CD8-positive, alpha-beta memory T cell (primary cell): ENCODE data around the gene ART4. TPM values are rescaled to one million over a fixed set of nuclear protein-coding genes. Genes with fewer than 3 reads are reported as not detected.

Experiments
- CTCF ChIA-PET: fragments of 350-600 bp; sonication (Branson Sonifier 250); formaldehyde crosslinking; loops from one replicate; lab custom pipeline; 2021; ENCODE audit warnings: antibody characterized with exemption; lab: Charles Lee
- POLR2A ChIA-PET: fragments of 350-600 bp; sonication (Branson Sonifier 250); formaldehyde crosslinking; loops from one replicate; lab custom pipeline; 2021; ENCODE audit warnings: antibody characterized with exemption; lab: Charles Lee
- DNase-seq, 5 donors: peaks; one replicate each; pipeline versions ENCODE4 v3.0.0 to v3.0.0-alpha.2; 2020 to 2022; ENCODE audit warnings: mixed read lengths in 1 of 5
- H3K27ac ChIP-seq: one replicate; pipeline ENCODE4 v1.7.0; 2013; ENCODE audit warnings: low read depth, mild to moderate bottlenecking, low read length, moderate library complexity
- H3K27me3 ChIP-seq: 2 replicates; pipeline ENCODE4 v1.7.0; 2013; ENCODE audit warnings: low read length, mild to moderate bottlenecking; ENCODE audit not compliant: insufficient read depth, poor library complexity, severe bottlenecking
- H3K36me3 ChIP-seq: 2 replicates; pipeline ENCODE4 v1.7.0; 2013; ENCODE audit warnings: mild to moderate bottlenecking, low read length, moderate library complexity; ENCODE audit not compliant: insufficient read depth
- H3K4me1 ChIP-seq: 2 replicates; pipeline ENCODE4 v1.7.0; 2013; ENCODE audit warnings: mild to moderate bottlenecking, low read length, moderate library complexity; ENCODE audit not compliant: insufficient read depth
- H3K4me3 ChIP-seq: 2 replicates; pipeline ENCODE4 v1.7.0; 2013; ENCODE audit warnings: mild to moderate bottlenecking, low read length
- H3K9me3 ChIP-seq: 2 replicates; pipeline ENCODE4 v1.7.0; 2013; ENCODE audit warnings: mild to moderate bottlenecking, low read length
- H3K27ac Mint-ChIP-seq, 8 donors: one replicate each; pipeline ENCODE4 v1.8.0; 2020 to 2021; ENCODE audit warnings: mixed read lengths in 8 of 8, mild to moderate bottlenecking in 6 of 8, inconsistent platforms in 3 of 8, moderate library complexity in 3 of 8
- H3K27me3 Mint-ChIP-seq, 2 donors: one replicate each; pipeline ENCODE4 v1.8.0; 2020 to 2021; ENCODE audit warnings: mixed read lengths in 2 of 2, mild to moderate bottlenecking in 1 of 2, moderate library complexity in 1 of 2
- H3K36me3 Mint-ChIP-seq, 3 donors: one replicate each; pipeline ENCODE4 v1.8.0; 2020 to 2021; ENCODE audit warnings: mixed read lengths in 3 of 3, inconsistent platforms in 1 of 3, mild to moderate bottlenecking in 1 of 3
- H3K4me1 Mint-ChIP-seq, 3 donors: one replicate each; pipeline ENCODE4 v1.8.0; 2020 to 2021; ENCODE audit warnings: mixed read lengths in 3 of 3, inconsistent platforms in 1 of 3, mild to moderate bottlenecking in 1 of 3
- H3K4me3 Mint-ChIP-seq, 7 donors: one replicate each; pipeline ENCODE4 v1.8.0; 2020 to 2021; ENCODE audit warnings: mixed read lengths in 7 of 7, mild to moderate bottlenecking in 6 of 7, moderate library complexity in 4 of 7, inconsistent platforms in 2 of 7
- H3K9me3 Mint-ChIP-seq, 5 donors: one replicate each; pipeline ENCODE4 v1.8.0; 2020 to 2022; ENCODE audit warnings: mixed read lengths in 5 of 5, mild to moderate bottlenecking in 3 of 5, moderate library complexity in 2 of 5, inconsistent platforms in 1 of 5
- polyA plus RNA-seq: library from polyadenylated mRNA; unstranded; fragments of 300-500 nt; fragmentation: Illumina TruSeq; gene quantifications from one replicate; pipeline ENCODE4 v1.2.3, GENCODE V29; 2021
- total RNA-seq, 2 experiments: library from RNA; stranded (reverse); gene quantifications; one replicate each; pipeline ENCODE4 v1.2.3, GENCODE V29; 2021

The ART4 gene
- total and polyA plus RNA-seq, 3 experiments from 2014 or later = not detected

- Mint-ChIP-seq H3K4me3 (no peak overlapping the region), H3K9me3 (no peaks in the 10 kb centered on the region), H3K4me1 (peaks cover 0 to 4% (median 3%) of the 10 kb centered on the region in 3 donors), H3K36me3 (no peaks in the 10 kb centered on the region), H3K27ac (no peak overlapping the region), H3K27me3 (peaks cover 4 to 5% of the 10 kb centered on the region in 2 donors)
- Histone ChIP-seq H3K4me1 (no peaks in the 10 kb centered on the region), H3K9me3 (no peaks in the 10 kb centered on the region), H3K4me3 (no peak overlapping the region), H3K27ac (no peak overlapping the region), H3K36me3 (no peaks in the 10 kb centered on the region), H3K27me3 (no peaks in the 10 kb centered on the region)
- DNase-seq = no peak
- ChIA-PET POLR2A (no interaction called here), CTCF (interaction anchor here (0.9 to 2.0 kb wide), 2 partner anchors 46 to 126 kb away, joined by 3 to 6 read pairs; partner anchors contain the start of gene C12orf60)
Observed at GRCh38 chr12:14849661-14850060, 6.3 kb upstream of the ART4 start.

GRCh38 chr12:14846876-14847580 is 3.7 kb upstream of the ART4 start:
- no peaks in the 10 kb centered on the region for H3K9me3 ChIP-seq
- POLR2A ChIA-PET = no interaction called here
- Mint-ChIP-seq H3K4me3 (no peak overlapping the region), H3K4me1 (peaks cover 0 to 4% (median 3%) of the 10 kb centered on the region in 3 donors), H3K27me3 (peaks cover 3 to 9% of the 10 kb centered on the region in 2 donors), H3K9me3 (no peaks in the 10 kb centered on the region), H3K27ac (peak overlapping the region in 1 of 8 donors; percentile 20), H3K36me3 (no peaks in the 10 kb centered on the region)
- no peak overlapping the region for H3K27ac ChIP-seq
- CTCF ChIA-PET = interaction anchor here (0.9 to 2.2 kb wide), 7 partner anchors 75 to 375 kb away, joined by 3 to 24 read pairs (median 4); partner anchors contain the start of gene RERG
- no peaks in the 10 kb centered on the region for H3K27me3 ChIP-seq
- no peaks in the 10 kb centered on the region for H3K36me3 ChIP-seq
- DNase-seq = no peak
- no peak overlapping the region for H3K4me3 ChIP-seq
- no peaks in the 10 kb centered on the region for H3K4me1 ChIP-seq

- Mint-ChIP-seq H3K27me3 (peaks cover 3 to 13% of the 10 kb centered on the region in 2 donors), H3K27ac (no peak overlapping the region), H3K4me3 (no peak overlapping the region), H3K36me3 (no peaks in the 10 kb centered on the region), H3K4me1 (peaks cover 0 to 4% (median 3%) of the 10 kb centered on the region in 3 donors), H3K9me3 (no peaks in the 10 kb centered on the region)
- Histone ChIP-seq H3K4me1 (no peaks in the 10 kb centered on the region), H3K27ac (no peak overlapping the region), H3K9me3 (no peaks in the 10 kb centered on the region), H3K4me3 (no peak overlapping the region), H3K27me3 (no peaks in the 10 kb centered on the region), H3K36me3 (no peaks in the 10 kb centered on the region)
- DNase-seq = no peak
- ChIA-PET CTCF (interaction anchor here (0.6 to 2.1 kb wide), 10 partner anchors 9 to 375 kb away, joined by 3 to 21 read pairs (median 4); partner anchors contain the start of genes ERP27 and RERG), POLR2A (no interaction called here)
Observed at GRCh38 chr12:14846042-14846587, 2.8 kb upstream of the ART4 start.

- Mint-ChIP-seq H3K9me3 (no peaks in the 10 kb centered on the region), H3K27ac (no peak overlapping the region), H3K4me1 (peaks cover 0 to 4% (median 3%) of the 10 kb centered on the region in 3 donors), H3K4me3 (peak overlapping the region in 1 of 7 donors; percentile 24), H3K27me3 (peaks cover 3 to 13% of the 10 kb centered on the region in 2 donors), H3K36me3 (no peaks in the 10 kb centered on the region)
- H3K9me3 ChIP-seq = no peaks in the 10 kb centered on the region
- ChIA-PET CTCF (interaction anchor here (0.6 to 2.1 kb wide), 8 partner anchors 10 to 375 kb away, joined by 3 to 21 read pairs (median 4); partner anchors contain the start of genes ERP27 and RERG), POLR2A (no interaction called here)
- no peak overlapping the region for H3K4me3 ChIP-seq
- H3K4me1 ChIP-seq = no peaks in the 10 kb centered on the region
- peak in 3 of 5 donors; percentile 15 to 53 (median 45) for DNase-seq
- no peaks in the 10 kb centered on the region for H3K36me3 ChIP-seq
- no peaks in the 10 kb centered on the region for H3K27me3 ChIP-seq
- no peak overlapping the region for H3K27ac ChIP-seq
Observed at GRCh38 chr12:14845350-14845750, 2.0 kb upstream of the ART4 start.

- Mint-ChIP-seq H3K36me3 (peaks cover 0 to 2% (median 0%) of the 10 kb centered on the region in 3 donors), H3K9me3 (no peaks in the 10 kb centered on the region), H3K27ac (no peak overlapping the region), H3K4me1 (peaks cover 0 to 4% (median 3%) of the 10 kb centered on the region in 3 donors), H3K27me3 (peaks cover 4 to 23% of the 10 kb centered on the region in 2 donors), H3K4me3 (no peak overlapping the region)
- ChIA-PET POLR2A (no interaction called here), CTCF (interaction anchor here (0.7 to 1.8 kb wide), 3 partner anchors 38 to 151 kb away, joined by 3 to 7 read pairs (median 3); no protein-coding TSS in a partner anchor)
- no peaks in the 10 kb centered on the region for H3K27me3 ChIP-seq
- no peak overlapping the region for H3K4me3 ChIP-seq
- H3K4me1 ChIP-seq = no peaks in the 10 kb centered on the region
- no peaks in the 10 kb centered on the region for H3K9me3 ChIP-seq
- no peak for DNase-seq
- H3K36me3 ChIP-seq = no peaks in the 10 kb centered on the region
- H3K27ac ChIP-seq = no peak overlapping the region
Observed at GRCh38 chr12:14844401-14844800, 1.1 kb upstream of the ART4 start.

GRCh38 chr12:14842315-14842714 is 1.0 kb downstream of the ART4 start:
- Histone ChIP-seq H3K27me3 (no peaks in the 10 kb centered on the region), H3K9me3 (no peaks in the 10 kb centered on the region), H3K27ac (no peak overlapping the region), H3K4me1 (no peaks in the 10 kb centered on the region), H3K4me3 (no peak overlapping the region), H3K36me3 (no peaks in the 10 kb centered on the region)
- POLR2A ChIA-PET = no interaction called here
- DNase-seq = no peak
- no peaks in the 10 kb centered on the region for H3K9me3 Mint-ChIP-seq
- CTCF ChIA-PET = no interaction called here
- peaks cover 0 to 4% (median 3%) of the 10 kb centered on the region in 3 donors for H3K4me1 Mint-ChIP-seq
- H3K36me3 Mint-ChIP-seq = peaks cover 0 to 7% (median 0%) of the 10 kb centered on the region in 3 donors
- no peak overlapping the region for H3K27ac Mint-ChIP-seq
- H3K4me3 Mint-ChIP-seq = no peak overlapping the region
- H3K27me3 Mint-ChIP-seq = peaks cover 8 to 42% of the 10 kb centered on the region in 2 donors

- no peak for DNase-seq
- Mint-ChIP-seq H3K27ac (no peak overlapping the region), H3K4me1 (peaks cover 0 to 4% (median 3%) of the 10 kb centered on the region in 3 donors), H3K4me3 (no peak overlapping the region), H3K36me3 (peaks cover 0 to 7% (median 0%) of the 10 kb centered on the region in 3 donors), H3K27me3 (peaks cover 8 to 47% of the 10 kb centered on the region in 2 donors), H3K9me3 (no peaks in the 10 kb centered on the region)
- ChIA-PET POLR2A (no interaction called here), CTCF (no interaction called here)
- Histone ChIP-seq H3K27me3 (no peaks in the 10 kb centered on the region), H3K27ac (no peak overlapping the region), H3K9me3 (no peaks in the 10 kb centered on the region), H3K36me3 (no peaks in the 10 kb centered on the region), H3K4me1 (no peaks in the 10 kb centered on the region), H3K4me3 (no peak overlapping the region)
Observed at GRCh38 chr12:14841761-14842160, 1.6 kb downstream of the ART4 start.

GRCh38 chr12:14840616-14841015 is 2.7 kb downstream of the ART4 start:
- Histone ChIP-seq H3K4me1 (no peaks in the 10 kb centered on the region), H3K27me3 (no peaks in the 10 kb centered on the region), H3K4me3 (no peak overlapping the region), H3K36me3 (no peaks in the 10 kb centered on the region), H3K27ac (no peak overlapping the region), H3K9me3 (no peaks in the 10 kb centered on the region)
- no peak for DNase-seq
- ChIA-PET CTCF (interaction anchor here (1.0 to 1.5 kb wide), 2 partner anchors 116 to 155 kb away, joined by 4 read pairs; no protein-coding TSS in a partner anchor), POLR2A (no interaction called here)
- Mint-ChIP-seq H3K27me3 (peaks cover 8 to 56% of the 10 kb centered on the region in 2 donors), H3K4me1 (peaks cover 0 to 4% (median 2%) of the 10 kb centered on the region in 3 donors), H3K9me3 (no peaks in the 10 kb centered on the region), H3K27ac (no peak overlapping the region), H3K4me3 (no peak overlapping the region), H3K36me3 (peaks cover 0 to 7% (median 0%) of the 10 kb centered on the region in 3 donors)
